WI38 (cell line): Measurements from ENCODE around the gene DHX9.

Experiments used
- H3K4me3 ChIP-seq: 2 replicates; pipeline ENCODE4 v1.5.1; 2011; ENCODE audit warnings: low read depth, mild to moderate bottlenecking, control low read depth, low read length
- TF ChIP-seq, protein P1 (sequence below): IDR thresholded peaks from 2 replicates; pipeline ENCODE4 v1.5.1; 2012; ENCODE audit warnings: low read depth, mild to moderate bottlenecking, control low read depth, low read length

Gene DHX9

DNA sequence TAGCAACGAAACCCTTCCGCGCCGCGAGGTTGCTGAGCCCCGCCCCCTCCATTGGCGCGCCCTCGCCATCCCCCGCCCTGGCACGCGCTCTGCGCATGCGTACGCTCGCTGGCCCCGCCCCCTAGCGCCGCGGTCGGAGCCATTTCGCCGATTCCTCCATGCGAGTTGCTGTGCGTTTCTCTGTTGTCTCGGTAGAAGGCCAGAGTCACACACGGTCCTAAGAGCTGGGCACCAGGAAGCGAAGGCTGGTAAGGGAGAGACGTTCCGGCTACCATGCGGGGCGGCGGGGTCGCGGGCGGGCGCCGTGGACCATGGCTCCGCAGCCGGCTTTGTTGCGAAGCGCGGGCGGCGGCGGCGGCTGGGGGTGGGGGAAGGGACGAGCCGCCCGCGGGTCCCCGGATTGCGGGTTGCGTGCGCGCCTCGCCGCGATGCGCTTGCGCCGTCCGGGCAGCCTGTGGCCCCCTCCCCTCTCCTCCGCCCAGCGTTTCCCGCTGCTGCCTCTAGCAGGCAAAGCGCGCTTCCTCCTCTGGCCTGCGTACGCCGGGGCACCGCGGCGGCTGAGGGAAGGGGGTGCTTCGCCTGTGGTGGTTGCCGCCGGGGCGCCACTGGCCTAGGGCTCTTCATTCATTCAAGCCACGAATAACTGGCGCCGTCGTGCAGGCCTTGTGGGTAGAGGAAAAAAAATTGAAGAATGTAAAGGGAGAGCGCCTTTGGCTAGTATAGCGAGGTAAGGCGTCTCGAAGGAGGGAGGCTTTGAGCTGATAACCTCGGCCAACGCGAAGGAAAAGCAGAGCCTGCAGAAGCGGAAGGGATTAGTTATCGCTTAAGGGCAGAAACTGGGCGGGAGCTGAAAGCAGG lies at the start of gene DHX9:
Gene DHX9 (plus strand): TSS at position 139 of the 858 bp plus-strand sequence. CDS start 3,220 bp downstream, outside the sequence.
- H3K4me3 ChIP-seq: peak within 1 kb of the TSS; percentile 96
- TF ChIP-seq, protein P1, sequence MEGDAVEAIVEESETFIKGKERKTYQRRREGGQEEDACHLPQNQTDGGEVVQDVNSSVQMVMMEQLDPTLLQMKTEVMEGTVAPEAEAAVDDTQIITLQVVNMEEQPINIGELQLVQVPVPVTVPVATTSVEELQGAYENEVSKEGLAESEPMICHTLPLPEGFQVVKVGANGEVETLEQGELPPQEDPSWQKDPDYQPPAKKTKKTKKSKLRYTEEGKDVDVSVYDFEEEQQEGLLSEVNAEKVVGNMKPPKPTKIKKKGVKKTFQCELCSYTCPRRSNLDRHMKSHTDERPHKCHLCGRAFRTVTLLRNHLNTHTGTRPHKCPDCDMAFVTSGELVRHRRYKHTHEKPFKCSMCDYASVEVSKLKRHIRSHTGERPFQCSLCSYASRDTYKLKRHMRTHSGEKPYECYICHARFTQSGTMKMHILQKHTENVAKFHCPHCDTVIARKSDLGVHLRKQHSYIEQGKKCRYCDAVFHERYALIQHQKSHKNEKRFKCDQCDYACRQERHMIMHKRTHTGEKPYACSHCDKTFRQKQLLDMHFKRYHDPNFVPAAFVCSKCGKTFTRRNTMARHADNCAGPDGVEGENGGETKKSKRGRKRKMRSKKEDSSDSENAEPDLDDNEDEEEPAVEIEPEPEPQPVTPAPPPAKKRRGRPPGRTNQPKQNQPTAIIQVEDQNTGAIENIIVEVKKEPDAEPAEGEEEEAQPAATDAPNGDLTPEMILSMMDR: no peak; the same call in 1 of the 2 replicates

DNA sequence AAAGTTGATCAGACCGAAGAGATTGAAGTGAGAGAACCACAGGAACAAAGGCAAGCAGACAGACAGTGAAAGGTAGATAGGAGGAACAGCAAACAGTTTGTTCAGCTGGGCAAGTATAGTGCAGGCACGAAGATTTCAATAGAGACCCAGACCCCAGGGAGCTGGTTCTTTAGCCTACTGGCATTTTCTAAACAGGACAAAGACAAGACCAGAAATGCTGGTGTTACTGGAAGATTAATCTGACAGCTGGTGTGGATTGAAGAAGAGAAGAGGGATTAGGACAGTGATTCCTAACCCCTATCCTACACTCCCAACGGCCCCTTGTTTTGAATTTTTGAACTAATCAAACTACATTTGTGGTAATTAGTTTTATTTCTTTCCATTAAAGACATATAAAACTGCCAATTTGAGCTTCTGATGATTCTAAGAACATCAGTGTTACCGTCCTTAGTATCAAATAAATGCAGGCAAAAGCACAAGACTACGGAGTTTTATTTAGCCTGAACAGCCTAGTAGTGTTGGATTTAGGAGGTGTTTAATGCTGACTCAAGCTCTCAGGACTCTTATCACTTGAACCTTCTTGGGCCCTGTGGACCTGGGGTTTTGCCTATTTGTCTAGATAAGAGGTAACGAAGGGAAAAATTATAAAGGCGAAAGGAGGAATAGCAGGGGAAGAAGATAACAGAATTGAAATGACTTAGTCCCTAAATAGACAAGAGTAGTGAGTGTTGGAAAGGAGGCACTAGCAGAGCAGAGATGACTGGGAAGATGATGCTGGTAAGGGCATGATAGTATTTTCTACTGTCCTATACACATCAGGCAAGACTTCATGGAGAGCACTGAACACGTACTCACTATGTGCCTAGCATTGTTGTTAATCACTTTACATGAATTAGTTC lies 47.6 kb upstream of the DHX9 start:
- TF ChIP-seq, protein P1: no peak
- no peak overlapping the region for H3K4me3 ChIP-seq

DNA sequence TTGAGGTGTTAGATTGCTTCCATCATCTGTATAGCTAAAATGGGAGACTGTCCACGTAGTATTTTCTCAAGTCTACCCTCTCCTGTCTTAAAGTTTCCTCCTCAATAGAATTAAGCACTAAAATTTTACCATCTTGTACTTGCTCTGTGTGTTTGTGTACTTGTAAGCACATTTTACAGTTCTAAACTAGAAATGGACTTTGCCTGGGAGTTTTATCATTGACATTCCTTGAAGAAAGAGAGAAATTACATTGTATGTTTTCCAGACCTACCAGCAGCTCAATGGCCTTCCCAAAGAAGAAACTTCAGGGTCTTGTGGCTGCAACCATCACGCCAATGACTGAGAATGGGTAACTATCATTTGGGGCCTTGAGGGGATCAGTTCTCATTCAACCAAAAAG lies 45.1 kb upstream of the DHX9 start:
- no peak overlapping the region for H3K4me3 ChIP-seq
- TF ChIP-seq, protein P1: no peak

DNA sequence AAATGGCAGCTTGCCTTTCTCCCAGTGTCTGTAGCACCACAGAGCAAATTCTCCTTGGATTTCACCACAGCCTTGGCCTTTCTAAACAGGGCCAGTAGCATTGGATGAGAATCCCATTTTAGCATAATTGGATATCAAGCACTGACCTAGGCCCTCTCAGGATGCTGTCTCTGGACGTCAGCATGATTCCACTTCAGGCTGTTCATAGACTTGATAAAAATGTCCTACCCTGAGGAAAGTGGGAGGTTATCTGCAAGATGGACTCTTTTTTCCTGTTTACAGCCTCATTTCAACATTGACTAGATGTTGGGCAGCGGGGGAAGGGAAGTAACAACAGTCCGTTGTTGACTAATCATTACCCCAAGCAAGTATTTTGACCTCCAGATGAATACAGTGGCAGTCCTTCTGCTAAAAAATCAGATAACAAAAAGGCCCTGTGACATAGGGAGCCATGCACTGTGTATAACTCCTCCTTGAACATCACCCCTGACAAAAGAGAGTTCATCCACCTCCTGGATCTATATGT lies 44.4 kb upstream of the DHX9 start:
- no peak overlapping the region for H3K4me3 ChIP-seq
- TF ChIP-seq, protein P1: no peak

DNA sequence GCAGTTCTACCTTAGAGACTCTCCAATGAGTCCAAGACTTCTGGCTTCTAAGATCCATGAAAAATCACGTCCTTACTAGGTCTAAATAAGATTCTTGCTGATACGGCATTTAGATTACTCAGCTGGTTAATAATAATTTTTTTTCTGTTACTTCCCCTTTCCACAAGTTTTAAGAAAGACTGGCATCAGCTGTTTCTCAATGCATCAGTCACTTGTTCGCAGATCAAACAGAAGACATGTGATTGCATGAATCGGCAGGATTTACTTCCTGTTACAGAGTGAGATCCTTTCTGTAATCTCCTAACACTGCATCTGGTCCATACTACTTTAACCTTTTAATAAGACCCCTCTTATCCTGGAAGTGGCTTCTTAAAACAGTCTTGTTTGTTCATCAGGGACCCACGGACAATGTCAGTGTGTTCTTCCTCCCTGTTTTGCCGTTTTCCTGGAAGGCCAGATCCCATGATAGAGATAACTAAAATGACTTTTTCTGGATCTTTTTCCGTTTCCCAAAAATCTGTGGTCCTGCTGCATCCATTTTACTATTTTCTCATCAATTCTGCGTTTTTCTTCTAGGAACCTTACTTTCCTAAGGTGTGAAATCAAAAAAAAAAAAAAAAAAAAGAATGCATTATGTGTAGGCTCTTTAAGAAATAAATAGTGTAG lies 43.5 kb upstream of the DHX9 start:
- TF ChIP-seq, protein P1: no peak
- no peak overlapping the region for H3K4me3 ChIP-seq

DNA sequence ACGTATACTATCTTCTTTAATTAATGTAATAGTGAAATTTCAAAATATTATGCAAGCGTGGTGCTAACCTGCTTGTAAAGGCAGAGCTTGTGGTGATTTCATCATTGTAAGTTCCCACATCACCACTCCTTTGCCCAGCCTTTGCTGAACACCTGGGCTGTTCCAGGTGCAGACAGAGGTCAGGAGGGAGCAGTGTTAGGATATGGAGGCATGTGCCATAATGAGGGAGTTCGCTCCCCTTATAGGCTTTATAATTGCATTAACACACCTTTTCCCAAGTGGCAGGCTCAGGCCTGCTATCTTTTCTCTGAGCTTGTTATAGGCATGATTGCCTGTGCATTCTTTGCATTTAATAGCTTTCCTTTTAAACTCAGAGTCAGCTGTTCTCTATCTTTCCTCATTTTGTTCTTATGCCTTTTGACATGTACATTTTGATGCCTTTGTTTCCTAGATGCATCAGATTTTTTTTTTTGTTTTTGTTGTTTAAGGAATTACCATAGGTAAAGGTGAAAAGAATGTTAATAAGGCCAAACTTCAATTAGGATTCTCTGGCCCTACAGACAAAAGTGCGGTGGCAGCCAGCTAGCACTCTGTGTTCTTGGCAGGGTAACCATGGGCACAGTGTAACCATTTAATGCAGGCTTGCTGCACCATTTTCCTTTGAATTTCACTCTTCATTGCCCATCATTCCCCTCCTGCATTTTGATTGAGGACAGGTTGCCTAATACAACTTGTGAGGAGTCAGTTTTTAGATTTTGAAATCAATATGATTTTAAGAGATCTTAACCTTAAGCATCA lies 36.9 kb upstream of the DHX9 start:
- H3K4me3 ChIP-seq: no peak overlapping the region
- TF ChIP-seq, protein P1: no peak
